Measurements from ENCODE around the gene ZNF662.

DNA sequence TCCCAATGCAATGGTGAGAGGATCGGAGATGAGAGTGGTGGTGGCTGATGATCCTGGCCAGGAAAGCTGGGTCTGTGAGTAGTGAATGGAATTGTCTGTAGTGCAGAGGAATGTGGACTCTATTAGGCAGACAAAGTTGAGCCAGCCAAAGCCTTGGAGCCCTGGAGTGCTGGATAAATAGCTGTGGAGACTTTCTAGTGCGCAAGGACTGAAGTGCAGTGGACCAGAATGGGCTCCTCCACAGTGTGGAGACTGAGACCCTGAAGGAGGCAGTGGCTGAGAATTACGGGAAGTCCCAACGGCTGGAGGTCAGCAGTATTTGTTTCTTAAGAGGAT lies 874 bp downstream of the ZNF662 start:
- TF ChIP-seq POLR3G (IDR thresholded peaks at IDR 0.05; ENCODE audit: extremely low read depth, insufficient read length, insufficient replicate concordance) (no peak), BRCA1 (IDR thresholded peaks at IDR 0.05) (no peak), BRCA1 (CRISPR knock-in tag; IDR thresholded peaks at IDR 0.05) (no peak), CHD1 (IDR thresholded peaks at IDR 0.05; ENCODE audit: low read length) (no peak)
- TF ChIP-seq, protein P1, sequence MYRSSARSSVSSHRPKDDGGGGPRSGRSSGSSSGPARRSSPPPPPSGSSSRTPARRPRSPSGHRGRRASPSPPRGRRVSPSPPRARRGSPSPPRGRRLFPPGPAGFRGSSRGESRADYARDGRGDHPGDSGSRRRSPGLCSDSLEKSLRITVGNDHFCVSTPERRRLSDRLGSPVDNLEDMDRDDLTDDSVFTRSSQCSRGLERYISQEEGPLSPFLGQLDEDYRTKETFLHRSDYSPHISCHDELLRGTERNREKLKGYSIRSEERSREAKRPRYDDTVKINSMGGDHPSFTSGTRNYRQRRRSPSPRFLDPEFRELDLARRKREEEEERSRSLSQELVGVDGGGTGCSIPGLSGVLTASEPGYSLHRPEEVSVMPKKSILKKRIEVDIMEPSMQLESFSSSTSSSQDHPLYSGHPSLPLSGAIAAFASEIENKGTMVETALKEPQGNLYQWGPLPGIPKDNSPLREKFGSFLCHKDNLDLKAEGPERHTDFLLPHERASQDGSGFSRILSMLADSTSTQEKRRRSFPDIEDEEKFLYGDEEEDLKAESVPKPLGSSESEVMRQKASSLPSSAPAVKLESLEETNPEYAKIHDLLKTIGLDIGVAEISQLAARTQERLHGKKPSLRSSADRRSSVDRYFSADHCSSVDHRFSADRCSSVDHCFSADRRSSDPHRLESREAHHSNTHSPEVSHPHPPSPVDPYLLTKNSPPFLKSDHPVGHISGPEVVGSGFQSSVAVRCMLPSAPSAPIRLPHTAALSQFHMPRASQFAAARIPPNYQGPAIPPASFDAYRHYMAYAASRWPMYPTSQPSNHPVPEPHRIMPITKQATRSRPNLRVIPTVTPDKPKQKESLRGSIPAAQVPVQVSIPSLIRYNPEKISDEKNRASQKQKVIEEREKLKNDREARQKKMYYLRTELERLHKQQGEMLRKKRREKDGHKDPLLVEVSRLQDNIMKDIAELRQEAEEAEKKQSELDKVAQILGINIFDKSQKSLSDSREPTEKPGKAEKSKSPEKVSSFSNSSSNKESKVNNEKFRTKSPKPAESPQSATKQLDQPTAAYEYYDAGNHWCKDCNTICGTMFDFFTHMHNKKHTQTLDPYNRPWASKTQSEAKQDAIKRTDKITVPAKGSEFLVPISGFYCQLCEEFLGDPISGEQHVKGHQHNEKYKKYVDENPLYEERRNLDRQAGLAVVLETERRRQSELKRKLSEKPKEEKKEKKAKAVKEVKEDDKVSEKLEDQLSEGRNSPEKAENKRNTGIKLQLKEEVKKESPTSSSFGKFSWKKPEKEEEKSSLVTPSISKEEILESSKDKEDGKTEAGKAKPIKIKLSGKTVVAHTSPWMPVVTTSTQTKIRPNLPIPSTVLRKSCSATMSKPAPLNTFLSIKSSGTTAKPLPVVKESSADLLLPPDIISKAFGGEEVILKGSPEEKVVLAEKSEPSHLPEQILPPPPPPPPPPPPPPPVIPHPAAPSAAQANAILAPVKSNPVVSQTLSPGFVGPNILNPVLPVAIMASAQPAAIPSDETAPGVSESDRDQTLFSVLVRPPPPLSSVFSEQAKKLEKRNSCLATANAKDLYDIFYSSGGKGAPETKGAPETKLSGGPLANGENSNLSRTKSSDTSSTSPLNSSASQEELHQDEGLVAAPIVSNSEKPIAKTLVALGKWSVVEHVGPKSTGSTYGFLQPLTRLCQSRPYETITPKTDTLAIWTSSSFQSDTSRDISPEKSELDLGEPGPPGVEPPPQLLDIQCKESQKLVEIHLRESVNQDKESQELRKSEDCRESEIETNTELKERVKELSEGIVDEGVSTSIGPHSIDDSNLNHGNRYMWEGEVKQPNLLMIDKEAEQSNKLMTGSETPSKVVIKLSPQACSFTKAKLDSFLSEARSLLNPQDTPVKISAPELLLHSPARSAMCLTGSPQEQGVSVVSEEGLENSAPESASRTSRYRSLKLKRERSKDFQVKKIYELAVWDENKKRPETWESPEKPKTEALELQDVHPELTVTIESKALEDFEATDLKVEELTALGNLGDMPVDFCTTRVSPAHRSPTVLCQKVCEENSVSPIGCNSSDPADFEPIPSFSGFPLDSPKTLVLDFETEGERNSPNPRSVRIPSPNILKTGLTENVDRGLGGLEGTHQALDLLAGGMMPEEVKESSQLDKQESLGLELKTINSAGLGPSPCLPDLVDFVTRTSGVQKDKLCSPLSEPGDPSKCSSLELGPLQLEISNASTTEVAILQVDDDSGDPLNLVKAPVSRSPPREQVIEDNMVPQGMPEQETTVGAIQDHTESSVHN (IDR thresholded peaks at IDR 0.05; ENCODE audit: borderline replicate concordance in 1 of 2, low read depth in 1 of 2): no peak

Measured in K562 (cell line).